NT2/D1 (cell line): ENCODE measurements around the gene ZBTB16.

Experiments
- SUZ12 ChIP-seq: IDR thresholded peaks from 2 replicates; pipeline ENCODE4 v1.6.1; 2011; ENCODE audit not compliant: insufficient read length, insufficient read depth; ENCODE audit errors: extremely low read depth
- YY1 ChIP-seq: IDR thresholded peaks from 2 replicates; pipeline ENCODE4 v1.6.1; 2011; ENCODE audit not compliant: insufficient read length, insufficient read depth
- ZNF274 ChIP-seq: IDR thresholded peaks from 2 replicates; pipeline ENCODE4 v1.6.1; 2011; ENCODE audit warnings: mild to moderate bottlenecking, low read depth, low read length

DNA sequence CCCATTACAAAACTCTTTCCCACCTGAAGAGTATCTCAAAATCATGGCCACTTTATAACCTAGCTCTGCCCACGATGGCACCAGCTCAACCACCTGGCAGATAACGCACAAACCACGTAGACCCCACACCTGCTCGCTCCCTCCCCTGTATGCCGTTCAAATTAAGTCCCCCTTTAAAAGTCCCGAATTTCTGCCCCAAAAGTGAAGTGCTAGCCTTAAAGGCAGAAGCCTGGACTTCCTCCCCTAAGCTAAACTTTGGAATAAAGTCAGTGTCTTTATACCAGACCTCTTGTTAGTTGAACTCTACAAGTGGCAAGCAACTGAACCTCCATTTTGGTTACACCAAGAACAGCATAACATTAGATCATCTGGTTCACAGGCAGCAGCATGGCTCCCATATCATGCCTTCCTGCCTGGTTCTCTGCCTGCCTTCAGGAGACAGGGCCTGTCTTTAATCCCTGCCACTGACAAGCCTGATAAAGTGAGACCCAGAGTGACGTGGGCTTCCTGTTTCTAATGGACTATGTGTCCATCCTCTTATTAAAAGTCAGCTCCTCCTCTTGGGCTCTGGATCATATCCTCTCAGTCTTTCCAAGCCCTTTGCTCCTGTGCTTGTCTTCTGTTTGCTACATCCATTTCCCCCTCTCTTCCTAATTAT lies 204.1 kb downstream of the ZBTB16 start:
- TF ChIP-seq YY1: no peak
- no peak for TF ChIP-seq SUZ12
- no peak for TF ChIP-seq ZNF274
